GM12878 (cell line): ENCODE results near the gene ZNF581. TPM values are rescaled to one million over a fixed set of nuclear protein-coding genes. Genes with fewer than 3 reads are reported as not detected.

ENCODE experiments used
- ASH2L ChIP-seq: fragments of 300-600, 200-600 bp; sonication (generic); IDR thresholded peaks from 2 replicates; pipeline ENCODE4 v1.6.1; 2017; ENCODE audit warnings: low read depth, mild to moderate bottlenecking, borderline replicate concordance
- BCL11A ChIP-seq: IDR thresholded peaks from 2 replicates; pipeline ENCODE4 v1.6.1; 2011; ENCODE audit warnings: low read depth, low read length
- CBX5 ChIP-seq: sonication (generic); IDR thresholded peaks from 2 replicates; pipeline ENCODE4 v1.6.1; 2016; ENCODE audit warnings: low read depth, moderate library complexity, mild to moderate bottlenecking, inconsistent platforms
- CHD1 ChIP-seq: IDR thresholded peaks from 2 replicates; pipeline ENCODE4 v1.6.1; 2012; ENCODE audit warnings: low read depth, low read length, improper control_type of control experiment
- JUNB ChIP-seq: IDR thresholded peaks from 2 replicates; pipeline ENCODE4 v1.6.1; 2016; ENCODE audit warnings: antibody characterized with exemption, mild to moderate bottlenecking
- LARP7 ChIP-seq: fragments of 450-650 bp; IDR thresholded peaks from 2 replicates; pipeline ENCODE4 v1.6.1; 2017; ENCODE audit warnings: mild to moderate bottlenecking
- POLR2AphosphoS5 ChIP-seq: IDR thresholded peaks from 2 replicates; pipeline ENCODE4 v1.6.1; 2011; ENCODE audit warnings: mild to moderate bottlenecking, low read length, inconsistent platforms
- SMAD1 ChIP-seq: fragments of 450-650 bp; IDR thresholded peaks from 2 replicates; pipeline ENCODE4 v1.6.1; 2018; ENCODE audit warnings: mild to moderate bottlenecking, low read depth; ENCODE audit not compliant: partially characterized antibody
- TAF1 ChIP-seq: IDR thresholded peaks from 2 replicates; pipeline ENCODE4 v1.6.1; 2011; ENCODE audit warnings: mild to moderate bottlenecking, low read depth, low read length, borderline replicate concordance
- TBL1XR1 ChIP-seq: IDR thresholded peaks from 2 replicates; pipeline ENCODE4 v1.6.1; 2012; ENCODE audit warnings: low read depth, low read length, improper control_type of control experiment
- polyA plus RNA-seq, 11 experiments: library from polyadenylated mRNA; depleted of rRNA in 4 of 11; unstranded in 6 of 11; stranded (reverse) in 5 of 11; fragments of >200 nt; fragmentation: Nextera tagmentation in 4 of 11; fragmentation: Illumina TruSeq in 1 of 11; extraction: Ambion mirVana in 4 of 11; extraction: Trizol in 1 of 11; gene quantifications; 1 replicate in 1 of 11; 2 replicates in 10 of 11; pipeline versions ENCODE4 v1.2.1 to v1.2.3, GENCODE V29; 2011 to 2016; ENCODE audit warnings: inconsistent platforms in 2 of 11, missing spikeins in 2 of 11, low read depth in 1 of 11
- total RNA-seq, 4 experiments: library from RNA; depleted of rRNA in 3 of 4; stranded (reverse); fragments of >200 nt in 3 of 4; fragmentation: Illumina TruSeq in 1 of 4; extraction: Trizol in 1 of 4; gene quantifications; 2 replicates each; pipeline versions ENCODE4 v1.2.1 to v1.2.3, GENCODE V29; 2013 to 2021
- TF ChIP-seq, protein P1 (sequence below): fragments of 450-650 bp; IDR thresholded peaks from 2 replicates; pipeline ENCODE4 v1.6.1; 2018; ENCODE audit warnings: mild to moderate bottlenecking, low read depth, moderate library complexity; ENCODE audit not compliant: partially characterized antibody
- TF ChIP-seq, protein P2 (sequence below): IDR thresholded peaks from 2 replicates; pipeline ENCODE4 v1.6.1; 2011; ENCODE audit warnings: low read depth, mild to moderate bottlenecking, low read length, moderate library complexity, borderline replicate concordance; ENCODE audit errors: extremely low read depth
- TF ChIP-seq, protein P3 (sequence below): fragments of 450-650 bp; IDR thresholded peaks from 2 replicates; pipeline ENCODE4 v1.6.1; 2018; ENCODE audit warnings: borderline replicate concordance, mild to moderate bottlenecking; ENCODE audit not compliant: partially characterized antibody
- TF ChIP-seq, protein P4 (sequence below): fragments of 450-650 bp; formaldehyde crosslinking; IDR thresholded peaks from 2 replicates; pipeline ENCODE4 v1.4.0; 2020; ENCODE audit warnings: mild to moderate bottlenecking, moderate library complexity
- TF ChIP-seq, protein P5 (sequence below): fragments of 450-650 bp; IDR thresholded peaks from 2 replicates; pipeline ENCODE4 v1.6.1; 2016; ENCODE audit warnings: mild to moderate bottlenecking
- TF ChIP-seq, protein P6 (sequence below), 3 experiments: IDR thresholded peaks in 2 of 3; conservative IDR thresholded peaks in 1 of 3; 2 replicates each; pipeline ENCODE4 v1.5.1; 2011; ENCODE audit warnings: low read depth in 3 of 3, low read length in 3 of 3, mild to moderate bottlenecking in 3 of 3, control low read depth in 2 of 3, moderate library complexity in 2 of 3, inconsistent platforms in 1 of 3, mixed read lengths in 1 of 3; ENCODE audit not compliant: control insufficient read depth in 2 of 3, insufficient read depth in 1 of 3; ENCODE audit errors: extremely low read depth in 1 of 3

The ZNF581 gene
- total and polyA plus RNA-seq, 10 of the 15 experiments (the other 5 are each of a cell fraction or from before 2014, with no cell fraction given), result 4.7 to 45.4 (median 22.2) TPM

DNA sequence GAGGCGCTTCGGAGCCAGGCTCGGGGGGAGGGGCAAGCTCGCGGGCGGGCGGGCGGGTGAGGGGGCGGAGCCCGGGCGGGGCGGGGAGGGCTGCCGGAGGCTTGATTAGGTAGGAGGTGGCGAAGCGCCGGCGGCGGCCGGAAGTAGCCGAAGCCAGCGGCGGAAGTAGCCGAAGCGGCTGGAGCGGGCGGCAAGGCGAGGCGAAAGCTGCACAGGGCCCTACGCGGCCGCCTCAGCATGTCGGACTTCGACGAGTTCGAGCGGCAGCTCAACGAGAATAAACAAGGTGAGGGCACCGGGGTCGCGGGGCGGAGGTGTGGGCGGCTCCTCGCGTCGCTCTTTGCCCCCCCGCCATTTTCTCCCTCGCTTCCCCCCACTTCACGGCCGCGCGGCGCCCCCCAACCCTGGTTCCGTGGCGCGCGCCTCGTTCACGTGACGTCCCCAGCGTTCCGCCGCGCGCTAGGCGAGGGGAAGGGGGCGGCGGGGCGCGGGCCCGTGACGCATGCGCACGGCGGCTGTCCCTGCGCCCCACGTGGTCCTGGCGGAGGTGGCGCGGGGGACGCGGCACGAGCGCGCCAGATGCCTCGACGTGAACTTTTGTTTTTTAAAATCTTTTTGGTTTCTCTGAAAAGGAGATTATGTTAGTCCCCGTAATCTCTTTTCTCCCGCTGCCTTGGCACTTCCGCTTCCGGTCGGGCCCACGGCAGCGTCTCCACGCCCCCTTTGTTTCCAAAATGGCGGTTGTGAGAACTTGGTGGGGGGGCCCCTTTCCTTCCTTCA is 11.6 kb downstream of the ZNF581 start, which contains the start of gene U2AF2 (continued):
- TF ChIP-seq, protein P1, sequence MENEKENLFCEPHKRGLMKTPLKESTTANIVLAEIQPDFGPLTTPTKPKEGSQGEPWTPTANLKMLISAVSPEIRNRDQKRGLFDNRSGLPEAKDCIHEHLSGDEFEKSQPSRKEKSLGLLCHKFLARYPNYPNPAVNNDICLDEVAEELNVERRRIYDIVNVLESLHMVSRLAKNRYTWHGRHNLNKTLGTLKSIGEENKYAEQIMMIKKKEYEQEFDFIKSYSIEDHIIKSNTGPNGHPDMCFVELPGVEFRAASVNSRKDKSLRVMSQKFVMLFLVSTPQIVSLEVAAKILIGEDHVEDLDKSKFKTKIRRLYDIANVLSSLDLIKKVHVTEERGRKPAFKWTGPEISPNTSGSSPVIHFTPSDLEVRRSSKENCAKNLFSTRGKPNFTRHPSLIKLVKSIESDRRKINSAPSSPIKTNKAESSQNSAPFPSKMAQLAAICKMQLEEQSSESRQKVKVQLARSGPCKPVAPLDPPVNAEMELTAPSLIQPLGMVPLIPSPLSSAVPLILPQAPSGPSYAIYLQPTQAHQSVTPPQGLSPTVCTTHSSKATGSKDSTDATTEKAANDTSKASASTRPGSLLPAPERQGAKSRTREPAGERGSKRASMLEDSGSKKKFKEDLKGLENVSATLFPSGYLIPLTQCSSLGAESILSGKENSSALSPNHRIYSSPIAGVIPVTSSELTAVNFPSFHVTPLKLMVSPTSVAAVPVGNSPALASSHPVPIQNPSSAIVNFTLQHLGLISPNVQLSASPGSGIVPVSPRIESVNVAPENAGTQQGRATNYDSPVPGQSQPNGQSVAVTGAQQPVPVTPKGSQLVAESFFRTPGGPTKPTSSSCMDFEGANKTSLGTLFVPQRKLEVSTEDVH, result peak; percentile 59
- no peak for TF ChIP-seq TBL1XR1
- TF ChIP-seq LARP7, result peak; percentile 95
- TF ChIP-seq, protein P2, sequence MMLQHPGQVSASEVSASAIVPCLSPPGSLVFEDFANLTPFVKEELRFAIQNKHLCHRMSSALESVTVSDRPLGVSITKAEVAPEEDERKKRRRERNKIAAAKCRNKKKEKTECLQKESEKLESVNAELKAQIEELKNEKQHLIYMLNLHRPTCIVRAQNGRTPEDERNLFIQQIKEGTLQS, result peak; percentile 68; the same call in 1 of the 2 replicates
- TF ChIP-seq, protein P3, sequence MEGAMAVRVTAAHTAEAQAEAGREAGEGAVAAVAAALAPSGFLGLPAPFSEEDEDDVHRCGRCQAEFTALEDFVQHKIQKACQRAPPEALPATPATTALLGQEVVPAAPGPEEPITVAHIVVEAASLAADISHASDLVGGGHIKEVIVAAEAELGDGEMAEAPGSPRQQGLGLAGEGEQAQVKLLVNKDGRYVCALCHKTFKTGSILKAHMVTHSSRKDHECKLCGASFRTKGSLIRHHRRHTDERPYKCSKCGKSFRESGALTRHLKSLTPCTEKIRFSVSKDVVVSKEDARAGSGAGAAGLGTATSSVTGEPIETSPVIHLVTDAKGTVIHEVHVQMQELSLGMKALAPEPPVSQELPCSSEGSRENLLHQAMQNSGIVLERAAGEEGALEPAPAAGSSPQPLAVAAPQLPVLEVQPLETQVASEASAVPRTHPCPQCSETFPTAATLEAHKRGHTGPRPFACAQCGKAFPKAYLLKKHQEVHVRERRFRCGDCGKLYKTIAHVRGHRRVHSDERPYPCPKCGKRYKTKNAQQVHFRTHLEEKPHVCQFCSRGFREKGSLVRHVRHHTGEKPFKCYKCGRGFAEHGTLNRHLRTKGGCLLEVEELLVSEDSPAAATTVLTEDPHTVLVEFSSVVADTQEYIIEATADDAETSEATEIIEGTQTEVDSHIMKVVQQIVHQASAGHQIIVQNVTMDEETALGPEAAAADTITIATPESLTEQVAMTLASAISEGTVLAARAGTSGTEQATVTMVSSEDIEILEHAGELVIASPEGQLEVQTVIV, result peak; percentile 77
- TF ChIP-seq POLR2AphosphoS5, result peak; percentile 83
- no peak for TF ChIP-seq CBX5
- peak; percentile 49; the same call in 1 of the 2 replicates for TF ChIP-seq CHD1
- TF ChIP-seq JUNB, result no peak
- TF ChIP-seq TAF1, result peak; percentile 80; the same call in 1 of the 2 replicates
- TF ChIP-seq ASH2L, result no peak
- TF ChIP-seq, protein P4, sequence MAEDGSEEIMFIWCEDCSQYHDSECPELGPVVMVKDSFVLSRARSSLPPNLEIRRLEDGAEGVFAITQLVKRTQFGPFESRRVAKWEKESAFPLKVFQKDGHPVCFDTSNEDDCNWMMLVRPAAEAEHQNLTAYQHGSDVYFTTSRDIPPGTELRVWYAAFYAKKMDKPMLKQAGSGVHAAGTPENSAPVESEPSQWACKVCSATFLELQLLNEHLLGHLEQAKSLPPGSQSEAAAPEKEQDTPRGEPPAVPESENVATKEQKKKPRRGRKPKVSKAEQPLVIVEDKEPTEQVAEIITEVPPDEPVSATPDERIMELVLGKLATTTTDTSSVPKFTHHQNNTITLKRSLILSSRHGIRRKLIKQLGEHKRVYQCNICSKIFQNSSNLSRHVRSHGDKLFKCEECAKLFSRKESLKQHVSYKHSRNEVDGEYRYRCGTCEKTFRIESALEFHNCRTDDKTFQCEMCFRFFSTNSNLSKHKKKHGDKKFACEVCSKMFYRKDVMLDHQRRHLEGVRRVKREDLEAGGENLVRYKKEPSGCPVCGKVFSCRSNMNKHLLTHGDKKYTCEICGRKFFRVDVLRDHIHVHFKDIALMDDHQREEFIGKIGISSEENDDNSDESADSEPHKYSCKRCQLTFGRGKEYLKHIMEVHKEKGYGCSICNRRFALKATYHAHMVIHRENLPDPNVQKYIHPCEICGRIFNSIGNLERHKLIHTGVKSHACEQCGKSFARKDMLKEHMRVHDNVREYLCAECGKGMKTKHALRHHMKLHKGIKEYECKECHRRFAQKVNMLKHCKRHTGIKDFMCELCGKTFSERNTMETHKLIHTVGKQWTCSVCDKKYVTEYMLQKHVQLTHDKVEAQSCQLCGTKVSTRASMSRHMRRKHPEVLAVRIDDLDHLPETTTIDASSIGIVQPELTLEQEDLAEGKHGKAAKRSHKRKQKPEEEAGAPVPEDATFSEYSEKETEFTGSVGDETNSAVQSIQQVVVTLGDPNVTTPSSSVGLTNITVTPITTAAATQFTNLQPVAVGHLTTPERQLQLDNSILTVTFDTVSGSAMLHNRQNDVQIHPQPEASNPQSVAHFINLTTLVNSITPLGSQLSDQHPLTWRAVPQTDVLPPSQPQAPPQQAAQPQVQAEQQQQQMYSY (CRISPR knock-in tag), result no peak
- TF ChIP-seq SMAD1, result no peak
- TF ChIP-seq, protein P5, sequence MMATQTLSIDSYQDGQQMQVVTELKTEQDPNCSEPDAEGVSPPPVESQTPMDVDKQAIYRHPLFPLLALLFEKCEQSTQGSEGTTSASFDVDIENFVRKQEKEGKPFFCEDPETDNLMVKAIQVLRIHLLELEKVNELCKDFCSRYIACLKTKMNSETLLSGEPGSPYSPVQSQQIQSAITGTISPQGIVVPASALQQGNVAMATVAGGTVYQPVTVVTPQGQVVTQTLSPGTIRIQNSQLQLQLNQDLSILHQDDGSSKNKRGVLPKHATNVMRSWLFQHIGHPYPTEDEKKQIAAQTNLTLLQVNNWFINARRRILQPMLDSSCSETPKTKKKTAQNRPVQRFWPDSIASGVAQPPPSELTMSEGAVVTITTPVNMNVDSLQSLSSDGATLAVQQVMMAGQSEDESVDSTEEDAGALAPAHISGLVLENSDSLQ, result peak; percentile 50
- TF ChIP-seq, protein P6, sequence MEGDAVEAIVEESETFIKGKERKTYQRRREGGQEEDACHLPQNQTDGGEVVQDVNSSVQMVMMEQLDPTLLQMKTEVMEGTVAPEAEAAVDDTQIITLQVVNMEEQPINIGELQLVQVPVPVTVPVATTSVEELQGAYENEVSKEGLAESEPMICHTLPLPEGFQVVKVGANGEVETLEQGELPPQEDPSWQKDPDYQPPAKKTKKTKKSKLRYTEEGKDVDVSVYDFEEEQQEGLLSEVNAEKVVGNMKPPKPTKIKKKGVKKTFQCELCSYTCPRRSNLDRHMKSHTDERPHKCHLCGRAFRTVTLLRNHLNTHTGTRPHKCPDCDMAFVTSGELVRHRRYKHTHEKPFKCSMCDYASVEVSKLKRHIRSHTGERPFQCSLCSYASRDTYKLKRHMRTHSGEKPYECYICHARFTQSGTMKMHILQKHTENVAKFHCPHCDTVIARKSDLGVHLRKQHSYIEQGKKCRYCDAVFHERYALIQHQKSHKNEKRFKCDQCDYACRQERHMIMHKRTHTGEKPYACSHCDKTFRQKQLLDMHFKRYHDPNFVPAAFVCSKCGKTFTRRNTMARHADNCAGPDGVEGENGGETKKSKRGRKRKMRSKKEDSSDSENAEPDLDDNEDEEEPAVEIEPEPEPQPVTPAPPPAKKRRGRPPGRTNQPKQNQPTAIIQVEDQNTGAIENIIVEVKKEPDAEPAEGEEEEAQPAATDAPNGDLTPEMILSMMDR (IDR thresholded peaks at IDR 0.05 in 2 of 3, conservative IDR thresholded peaks at IDR 0.05 in 1 of 3; ENCODE audit: control insufficient read depth in 2 of 3, extremely low read depth in 1 of 3, insufficient read depth in 1 of 3, low read depth in 3 of 3, low read length in 3 of 3), result no peak
- TF ChIP-seq BCL11A, result no peak
